ENCODE data around the gene MYO16. TPM values are rescaled to one million over a fixed set of nuclear protein-coding genes. Genes with fewer than 3 reads are reported as not detected.

The MYO16 gene
- total and polyA plus RNA-seq, 2 of the 4 experiments (the other 2 are of a cell fraction): under 0.01 to 0.03 TPM

- ChIA-PET CTCF (no interaction called here), POLR2A (ENCODE audit: unreplicated experiment) (no interaction called here)
- H2BK5ac ChIP-seq (ENCODE audit: low read depth, low read length, poor library complexity, severe bottlenecking): no peak overlapping the region
- H4K8ac ChIP-seq (ENCODE audit: low read depth in 2 of 2, low read length in 2 of 2): no peak overlapping the region
- H2BK20ac ChIP-seq (ENCODE audit: low read depth, low read length): no peak overlapping the region
- no peak overlapping the region for H2BK15ac ChIP-seq (ENCODE audit: low read depth, low read length)
- no peak overlapping the region for H2AFZ ChIP-seq (replicated peaks; ENCODE audit: low read length, poor library complexity)
- in situ Hi-C loops (cut with MboI; ENCODE audit: low sequenced_read_pairs): no loop called here
- H3K9ac ChIP-seq (ENCODE audit: low read depth, low read length): no peak overlapping the region
- no peaks in the 10 kb centered on the region for H3K9me3 ChIP-seq (ENCODE audit: control insufficient read depth, insufficient read depth, low read length)
- DNase-seq (no peak), ATAC-seq (ENCODE audit: low read depth) (no peak)
- H4K5ac ChIP-seq (ENCODE audit: low read depth, low read length): no peak overlapping the region
- intact Hi-C loops (cut with micrococcal nuclease): no loop called here
- H3K36me3 ChIP-seq (ENCODE audit: control insufficient read depth, insufficient read depth, low read length): no peaks in the 10 kb centered on the region
- H3K4me2 ChIP-seq (ENCODE audit: low read depth, low read length): no peak overlapping the region
- H2AK5ac ChIP-seq (ENCODE audit: low read depth, low read length): no peak overlapping the region
- no CpG with 5 or more reads among the region's 5 CpGs for WGBS, 2 experiments (ENCODE audit: extremely low coverage in 2 of 2, insufficient read length in 1 of 2)
- no peak overlapping the region for H4K91ac ChIP-seq (ENCODE audit: insufficient read depth, low read depth, low read length)
- H3K9me1 ChIP-seq (ENCODE audit: insufficient read depth, low read length): peaks cover 2% of the 10 kb centered on the region; the same call in 1 of the 2 replicates
- H3K18ac ChIP-seq (ENCODE audit: low read depth, low read length): no peak overlapping the region
- H3K4ac ChIP-seq (ENCODE audit: low read depth, low read length): no peak overlapping the region
- dilution Hi-C loops (cut with HindIII; ENCODE audit: low sequenced_read_pairs, unreplicated experiment): no loop called here
- H3K14ac ChIP-seq (replicated peaks; ENCODE audit: low read depth, low read length): no peak overlapping the region
- no peak overlapping the region for H3K23ac ChIP-seq (ENCODE audit: low read depth, low read length)
- no peak for TF ChIP-seq SMC3 (IDR thresholded peaks at IDR 0.05; ENCODE audit: low read depth, low read length)
- TF ChIP-seq USF2 (IDR thresholded peaks at IDR 0.05; ENCODE audit: low read depth, low read length): no peak
- TF ChIP-seq POLR2A (IDR thresholded peaks at IDR 0.05; ENCODE audit: low read depth, low read length): no peak
- TF ChIP-seq RCOR1 (IDR thresholded peaks at IDR 0.05; ENCODE audit: insufficient replicate concordance, low read length): no peak
- no peak for TF ChIP-seq RAD21 (IDR thresholded peaks at IDR 0.05; ENCODE audit: low read length)
- no peak for TF ChIP-seq MXI1 (IDR thresholded peaks at IDR 0.05; ENCODE audit: borderline replicate concordance, low read depth, low read length)
- no peak for TF ChIP-seq NFE2L2 (IDR thresholded peaks at IDR 0.05; ENCODE audit: low read depth, low read length)
- TF ChIP-seq RFX5 (IDR thresholded peaks at IDR 0.05; ENCODE audit: low read depth, low read length): no peak
- no peak for TF ChIP-seq CTCF (conservative IDR thresholded peaks at IDR 0.05; ENCODE audit: low read depth, low read length)
- TF ChIP-seq MAZ (IDR thresholded peaks at IDR 0.05; ENCODE audit: borderline replicate concordance, low read depth, low read length): no peak
- no peak for TF ChIP-seq FOS (IDR thresholded peaks at IDR 0.05; ENCODE audit: low read depth, low read length)
- TF ChIP-seq BHLHE40 (IDR thresholded peaks at IDR 0.05; ENCODE audit: low read depth, low read length): no peak
- TF ChIP-seq ELK1 (IDR thresholded peaks at IDR 0.05; ENCODE audit: borderline replicate concordance, low read depth, low read length): no peak
- TF ChIP-seq CHD1 (IDR thresholded peaks at IDR 0.05; ENCODE audit: low read depth, low read length): no peak
- TF ChIP-seq CEBPB (IDR thresholded peaks at IDR 0.05; ENCODE audit: low read depth, low read length): no peak
- no peak for TF ChIP-seq MAFK (IDR thresholded peaks at IDR 0.05; ENCODE audit: low read depth, low read length)
- H3K79me1 ChIP-seq (ENCODE audit: low read depth in 1 of 2, low read length in 2 of 2): no peaks in the 10 kb centered on the region
- H4K20me1 ChIP-seq (ENCODE audit: insufficient read depth, low read length): no peaks in the 10 kb centered on the region
- no peak overlapping the region for H3K27ac ChIP-seq (ENCODE audit: insufficient read depth, low read length)
- no peaks in the 10 kb centered on the region for H3K27me3 ChIP-seq (ENCODE audit: control insufficient read depth, insufficient read depth, low read length)
- no peak overlapping the region for H2BK120ac ChIP-seq (ENCODE audit: low read depth, low read length)
- H2AK9ac ChIP-seq (replicated peaks; ENCODE audit: low read depth, low read length, poor library complexity): no peak overlapping the region
- no peaks in the 10 kb centered on the region; the same call in 1 of the 2 replicates for H3K4me1 ChIP-seq (ENCODE audit: control insufficient read depth, insufficient read depth, low read length)
- H3K56ac ChIP-seq (ENCODE audit: extremely low read depth, insufficient read depth, low read length): no peak overlapping the region
- BruUV-seq (replicated peaks): no TSS peak
- H3K4me3 ChIP-seq (ENCODE audit: insufficient read depth, low read depth, low read length): no peak overlapping the region
Observed at GRCh38 chr13:109208522-109208921, 579.1 kb downstream of the MYO16 start.
